OCI-LY7 (cell line): ENCODE data around the gene DIP2C. TPM values are rescaled to one million over a fixed set of nuclear protein-coding genes. Genes with fewer than 3 reads are reported as not detected.

Experiments
- BruUV-seq: library from RNA; stranded (reverse); fragments of 400-500 nt; replicated peaks from 2 replicates; lab custom pipeline; 2021; lab: Mats Ljungman, UMichigan
- CTCF ChIA-PET: fragments of 300-600 bp; sonication (Branson Sonifier 250); formaldehyde crosslinking; loops from one replicate; lab custom pipeline; 2022; ENCODE audit warnings: antibody characterized with exemption; ENCODE audit not compliant: unreplicated experiment; lab: Charles Lee
- POLR2A ChIA-PET: fragments of 300-600 bp; sonication (Branson Sonifier 250); formaldehyde crosslinking; loops from one replicate; lab custom pipeline; 2022; ENCODE audit warnings: antibody characterized with exemption; lab: Charles Lee
- DNase-seq: peaks from one replicate; pipeline ENCODE4 v3.0.0-alpha.2; 2015; ENCODE audit warnings: low spot score
- H2AFZ ChIP-seq: fragments of 200-600 bp; sonication (generic), shearing (Covaris generic); 2 replicates; pipeline ENCODE4 v1.6.1; 2014; ENCODE audit warnings: mild to moderate bottlenecking, antibody characterized with exemption, low read length, moderate library complexity
- H3K27ac ChIP-seq: fragments of 200-600 bp; sonication (generic); 2 replicates; pipeline ENCODE4 v1.5.1; 2014; ENCODE audit warnings: mixed run types, low read depth, mild to moderate bottlenecking, moderate library complexity, low read length, inconsistent platforms; ENCODE audit not compliant: poor library complexity, severe bottlenecking
- H3K36me3 ChIP-seq: fragments of 200-600 bp; sonication (generic); 2 replicates; pipeline ENCODE4 v1.6.1; 2014; ENCODE audit warnings: mild to moderate bottlenecking, antibody characterized with exemption, low read length, moderate library complexity, mixed read lengths; ENCODE audit not compliant: insufficient read depth
- H3K4me1 ChIP-seq: fragments of 200-600 bp; sonication (generic); 2 replicates; pipeline ENCODE4 v1.5.1; 2014; ENCODE audit warnings: mild to moderate bottlenecking, low read length; ENCODE audit not compliant: insufficient read depth, poor library complexity, severe bottlenecking
- H3K4me2 ChIP-seq: fragments of 200-600 bp; sonication (generic); 2 replicates; pipeline ENCODE4 v1.6.1; 2014; ENCODE audit warnings: mild to moderate bottlenecking, low read length
- H3K4me3 ChIP-seq: fragments of 200-600 bp; sonication (generic); 2 replicates; pipeline ENCODE4 v1.5.1; 2014; ENCODE audit warnings: mild to moderate bottlenecking, low read depth, low read length; ENCODE audit not compliant: poor library complexity, severe bottlenecking
- H3K79me2 ChIP-seq: fragments of 200-600 bp; sonication (generic); 2 replicates; pipeline ENCODE4 v1.6.1; 2016; ENCODE audit warnings: low read depth, mild to moderate bottlenecking, low read length, moderate library complexity, mixed read lengths; ENCODE audit not compliant: insufficient read depth
- H3K9me2 ChIP-seq: fragments of 200-600 bp; sonication (generic); 2 replicates; pipeline ENCODE4 v1.6.1; 2016; ENCODE audit warnings: mild to moderate bottlenecking, low read length, mixed read lengths; ENCODE audit not compliant: insufficient read depth
- H3K9me3 ChIP-seq: fragments of 200-600 bp; sonication (generic); 2 replicates; pipeline ENCODE4 v1.6.1; 2014; ENCODE audit warnings: mild to moderate bottlenecking, mixed run types, low read length, mixed read lengths
- H4K20me1 ChIP-seq: fragments of 200-600 bp; sonication (generic); 2 replicates; pipeline ENCODE4 v1.6.1; 2014; ENCODE audit warnings: mild to moderate bottlenecking, antibody characterized with exemption, low read length, moderate library complexity, mixed read lengths; ENCODE audit not compliant: insufficient read depth
- CTCF ChIP-seq: fragments of 200-600 bp; sonication (generic); conservative IDR thresholded peaks from 2 replicates; pipeline ENCODE4 v1.5.1; 2014; ENCODE audit warnings: mild to moderate bottlenecking, antibody characterized with exemption, low read length, moderate library complexity, mixed read lengths
- EZH2phosphoT487 ChIP-seq: fragments of 200-600 bp; sonication (generic); IDR thresholded peaks from 2 replicates; pipeline ENCODE4 v1.6.1; 2018; ENCODE audit warnings: low read depth, borderline replicate concordance, mild to moderate bottlenecking, mixed run types, antibody characterized with exemption, low read length, moderate library complexity, mixed read lengths
- intact Hi-C: fragments of 100-400 bp; cut with micrococcal nuclease; formaldehyde crosslinking; loops from one replicate; pipeline ENCODE4 v1.10.0; 2022; ENCODE audit not compliant: unreplicated experiment
- total RNA-seq, 2 experiments: library from RNA; depleted of rRNA in 1 of 2; stranded (reverse); fragments of >200 nt in 1 of 2; shearing (Covaris generic) in 1 of 2; gene quantifications; 2 replicates each; pipeline ENCODE4 v1.2.3, GENCODE V29; 2014 to 2022

The DIP2C gene
- total RNA-seq, 2 experiments from 2014 or later: 10.9 to 29.5 TPM

DNA sequence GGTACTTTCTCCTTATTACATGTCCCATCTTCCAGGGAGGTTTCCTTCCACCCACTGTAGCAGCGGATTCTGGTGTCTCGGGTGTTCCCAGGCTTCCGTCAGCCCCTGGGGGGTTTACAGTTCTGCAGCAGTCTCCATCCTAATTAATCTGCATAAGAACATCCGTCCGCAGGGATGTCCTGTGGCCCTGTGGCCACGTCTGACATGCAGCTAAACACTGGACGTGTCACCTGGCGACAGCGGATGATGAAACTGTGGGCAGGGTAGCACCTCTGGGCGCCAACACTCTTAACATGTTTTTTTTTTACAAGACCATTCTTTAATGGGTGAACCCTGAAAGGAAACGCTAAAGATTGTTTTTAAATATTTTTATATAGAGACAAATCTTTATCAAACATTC lies 58.2 kb downstream of the DIP2C start:
- intact Hi-C loops: no loop called here
- ChIA-PET POLR2A (no interaction called here), CTCF (no interaction called here)
- Histone ChIP-seq H3K79me2 (no peaks in the 10 kb centered on the region), H3K4me1 (no peaks in the 10 kb centered on the region), H3K4me2 (no peak overlapping the region), H3K9me3 (no peaks in the 10 kb centered on the region), H3K27ac (no peak overlapping the region), H2AFZ (no peak overlapping the region), H3K4me3 (no peak overlapping the region), H4K20me1 (no peaks in the 10 kb centered on the region), H3K36me3 (no peaks in the 10 kb centered on the region), H3K9me2 (no peaks in the 10 kb centered on the region)
- DNase-seq: no peak
- no TSS peak for BruUV-seq
- TF ChIP-seq CTCF: no peak
- no peak for TF ChIP-seq EZH2phosphoT487

- POLR2A ChIA-PET: no interaction called here
- no TSS peak for BruUV-seq
Measured at GRCh38 chr10:630581-631073, 58.8 kb downstream of the DIP2C start.

More at GRCh38 chr10:630581-631073, 58.8 kb downstream of the DIP2C start:
- Histone ChIP-seq H3K36me3 (no peaks in the 10 kb centered on the region), H3K4me2 (no peak overlapping the region), H4K20me1 (no peaks in the 10 kb centered on the region), H3K4me3 (no peak overlapping the region), H2AFZ (no peak overlapping the region), H3K9me2 (no peaks in the 10 kb centered on the region), H3K9me3 (no peaks in the 10 kb centered on the region), H3K27ac (no peak overlapping the region), H3K4me1 (no peaks in the 10 kb centered on the region), H3K79me2 (no peaks in the 10 kb centered on the region)
- intact Hi-C loops: no loop called here
- DNase-seq: no peak
- TF ChIP-seq CTCF (no peak), EZH2phosphoT487 (no peak)
- CTCF ChIA-PET: no interaction called here
